ENCODE results near the gene KCNK7.
"Not testable (repeated sequence)": the region's sequence is repeated elsewhere in the genome, so short reads cannot be mapped to it uniquely, and the experiment has no call there.

Gene KCNK7

GRCh38 chr11:65573391-65574079, 22.1 kb downstream of the KCNK7 start:
- DNase-seq (ENCODE audit: low read depth) = no peak

DNA sequence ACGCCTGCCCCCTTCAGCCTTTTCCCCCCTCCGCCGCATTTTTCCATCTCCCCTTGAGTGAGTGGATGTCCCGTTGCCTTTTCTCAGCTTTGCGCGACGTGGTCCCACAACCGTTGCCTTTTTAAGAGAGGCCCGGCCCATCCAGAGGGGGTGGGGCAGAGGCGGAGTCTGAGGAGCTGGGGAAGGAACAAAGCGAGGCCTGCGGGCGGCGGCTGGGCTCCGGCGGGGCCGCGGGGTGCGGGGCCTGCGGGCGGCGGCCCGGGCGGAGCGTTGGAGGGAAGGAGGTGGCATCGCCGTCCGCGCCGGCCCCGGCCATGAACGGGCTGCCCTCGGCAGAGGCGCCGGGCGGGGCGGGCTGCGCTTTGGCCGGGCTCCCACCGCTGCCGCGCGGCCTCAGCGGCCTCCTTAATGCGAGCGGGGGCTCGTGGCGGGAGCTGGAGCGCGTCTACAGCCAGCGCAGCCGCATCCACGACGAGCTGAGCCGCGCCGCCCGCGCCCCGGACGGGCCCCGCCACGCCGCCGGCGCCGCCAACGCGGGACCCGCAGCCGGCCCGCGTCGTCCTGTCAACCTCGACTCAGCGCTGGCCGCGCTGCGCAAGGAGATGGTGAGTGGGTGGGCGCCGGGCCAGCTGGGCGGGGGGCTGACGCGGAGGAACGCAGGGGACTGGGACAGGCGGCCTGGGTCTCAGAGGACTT, 23.1 kb downstream of the KCNK7 start, which contains the start of gene FAM89B:
Gene FAM89B, plus strand, starts transcription at position 183 of the 696 bp plus-strand sequence. Its CDS starts 132 bp downstream, at position 315.
- peak; percentile 82 for DNase-seq (ENCODE audit: low read depth)

DNA sequence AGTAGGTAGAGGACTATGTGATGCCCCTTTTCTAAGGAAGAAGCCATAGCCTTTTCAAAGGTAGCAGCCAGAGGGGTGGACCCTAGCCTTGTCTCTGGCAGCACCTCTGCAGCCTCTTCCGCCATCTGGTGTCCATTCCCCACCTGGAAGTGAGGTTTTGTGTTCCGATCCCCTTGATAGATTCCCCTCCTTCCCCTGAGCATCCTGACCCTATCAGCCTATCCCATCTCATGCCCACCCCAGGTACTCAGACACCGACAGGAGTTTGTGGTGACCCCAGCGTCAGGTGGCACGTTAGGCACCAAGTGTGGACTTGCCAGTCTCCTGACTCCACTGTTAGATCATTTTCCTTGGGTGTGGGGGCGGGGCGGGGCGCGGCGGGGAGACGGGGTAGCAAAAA, 23.7 kb downstream of the KCNK7 start:
- no peak for DNase-seq (ENCODE audit: low read depth)

- no peak for DNase-seq (ENCODE audit: low read depth)
Measured at GRCh38 chr11:65571420-65571819, 24.2 kb downstream of the KCNK7 start.

- peak; percentile 97 for DNase-seq (ENCODE audit: low read depth)
Measured at GRCh38 chr11:65569973-65570918, 25.4 kb downstream of the KCNK7 start, which contains the start of gene ZNRD2. TSS of gene ZNRD2 (plus strand) at chr11:65570477. CDS start at chr11:65570492, 15 bp downstream.

- no peak for DNase-seq (ENCODE audit: low read depth)
Measured at GRCh38 chr11:65569164-65569972, 26.2 kb downstream of the KCNK7 start.

DNA sequence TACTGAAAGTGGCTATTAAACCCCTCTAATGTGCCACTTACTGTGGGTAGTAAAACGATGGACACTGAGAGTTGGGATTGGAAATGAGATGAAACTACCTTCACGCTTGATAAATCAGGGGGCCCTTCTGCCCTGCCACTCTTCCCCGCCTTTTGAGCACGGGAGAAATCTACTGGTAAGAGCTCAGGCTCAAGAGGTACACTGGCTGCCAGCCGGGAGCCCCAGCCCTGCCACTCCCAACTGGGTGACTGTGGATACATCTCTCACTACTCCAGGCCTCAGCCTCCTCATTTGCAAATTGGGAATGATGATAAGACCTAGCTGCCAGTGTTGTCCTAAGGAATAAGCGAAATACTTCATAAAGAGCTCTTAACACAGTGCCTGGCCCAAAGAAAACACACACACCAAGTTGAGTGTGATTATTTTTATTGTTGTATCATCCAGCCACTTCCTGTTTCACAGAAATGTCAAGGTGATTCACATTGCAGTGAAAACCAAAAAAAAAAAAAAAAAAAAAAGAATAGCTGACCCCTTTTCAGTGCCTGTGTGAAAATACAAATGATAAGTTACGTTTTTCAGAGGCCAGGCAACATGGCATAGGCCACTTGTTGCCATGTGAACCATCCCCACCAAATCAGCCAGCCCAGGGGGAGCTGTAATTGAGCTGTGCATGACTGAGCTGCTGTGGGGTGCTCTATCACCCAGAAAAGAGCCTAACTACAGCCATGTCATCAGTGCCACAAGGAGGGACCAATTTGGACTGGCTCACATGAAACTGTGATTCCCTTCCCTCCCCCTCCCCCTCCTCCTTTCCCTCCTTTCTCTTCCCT, 29.8 kb downstream of the KCNK7 start:
- no peak for DNase-seq (ENCODE audit: low read depth)

- DNase-seq (ENCODE audit: low read depth) = not testable (repeated sequence)
Measured at GRCh38 chr11:65564879-65565559, 30.6 kb downstream of the KCNK7 start.

- DNase-seq (ENCODE audit: low read depth) = no peak
Measured at GRCh38 chr11:65563601-65564000, 32.0 kb downstream of the KCNK7 start.

DNA sequence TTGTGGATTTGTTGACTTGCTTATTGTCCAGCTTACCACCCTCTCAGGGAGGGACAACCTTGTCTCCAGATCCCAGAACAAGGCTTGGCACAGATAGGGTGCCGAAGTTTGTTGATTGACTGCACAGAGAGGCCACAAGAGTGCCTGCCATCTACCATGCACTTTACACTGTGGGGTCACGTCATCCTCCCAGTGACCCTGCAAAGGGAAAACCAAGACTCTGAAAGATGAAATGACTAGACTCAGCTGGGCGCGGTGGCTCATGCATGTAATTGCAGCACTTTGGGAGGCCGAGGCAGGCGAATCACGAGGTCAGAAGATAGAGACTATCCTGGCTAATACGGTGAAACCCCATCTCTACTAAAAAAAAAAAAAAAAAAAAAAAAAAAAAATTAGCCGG, 32.8 kb downstream of the KCNK7 start:
- no peak for DNase-seq (ENCODE audit: low read depth)

DNA sequence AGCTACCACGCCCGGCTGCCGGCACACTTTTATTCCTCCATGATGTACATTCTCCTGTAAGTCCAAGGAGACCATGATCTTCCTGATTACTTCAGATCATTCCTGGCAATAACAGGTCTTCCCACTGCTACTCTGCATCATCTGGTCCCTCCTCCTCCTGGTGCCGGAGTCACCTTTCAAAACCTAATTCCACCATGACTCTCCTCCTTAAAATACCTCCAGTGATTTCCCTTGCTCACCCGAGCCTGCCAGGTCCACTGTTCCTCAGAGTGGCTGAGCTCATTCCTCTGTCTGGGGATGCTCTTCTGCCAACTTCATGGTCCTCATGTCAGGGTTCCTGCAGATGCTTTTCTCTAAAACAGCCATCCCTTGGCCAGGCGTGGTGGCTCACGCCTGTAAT, 33.6 kb downstream of the KCNK7 start:
- DNase-seq (ENCODE audit: low read depth) = no peak

GRCh38 chr11:65560555-65561418, 34.8 kb downstream of the KCNK7 start:
- DNase-seq (ENCODE audit: low read depth) = no peak

DNA sequence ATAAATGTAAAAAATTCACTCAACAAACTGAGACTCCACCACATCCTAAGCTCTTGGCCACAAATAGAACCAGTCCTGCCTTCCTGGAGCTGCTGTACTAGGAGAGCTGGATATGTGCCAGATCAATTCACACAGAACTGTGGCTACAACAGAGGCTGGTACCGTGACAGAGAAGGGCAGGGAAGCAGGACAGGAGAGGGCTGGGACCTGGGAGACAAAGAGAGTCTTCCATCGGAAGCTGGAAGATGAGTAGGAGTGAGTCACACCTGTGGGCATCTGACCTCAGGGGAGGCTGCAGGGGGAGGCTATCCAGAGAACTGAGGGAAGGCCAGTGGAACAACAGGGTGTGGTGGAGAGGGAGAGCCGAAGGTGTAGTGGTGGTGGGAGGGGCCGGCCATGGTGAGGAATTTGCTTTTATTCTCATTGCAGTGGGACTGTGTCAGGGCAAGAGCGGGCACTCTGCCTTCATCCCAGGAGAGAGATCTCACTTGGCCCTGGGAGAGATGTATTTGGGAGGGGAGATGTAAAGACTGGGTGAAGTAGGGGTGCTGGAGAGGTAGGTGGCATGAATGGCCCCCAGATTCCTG, 35.6 kb downstream of the KCNK7 start:
- no peak for DNase-seq (ENCODE audit: low read depth)

- no peak for DNase-seq (ENCODE audit: low read depth)
Measured at GRCh38 chr11:65559535-65559934, 36.1 kb downstream of the KCNK7 start.

DNA sequence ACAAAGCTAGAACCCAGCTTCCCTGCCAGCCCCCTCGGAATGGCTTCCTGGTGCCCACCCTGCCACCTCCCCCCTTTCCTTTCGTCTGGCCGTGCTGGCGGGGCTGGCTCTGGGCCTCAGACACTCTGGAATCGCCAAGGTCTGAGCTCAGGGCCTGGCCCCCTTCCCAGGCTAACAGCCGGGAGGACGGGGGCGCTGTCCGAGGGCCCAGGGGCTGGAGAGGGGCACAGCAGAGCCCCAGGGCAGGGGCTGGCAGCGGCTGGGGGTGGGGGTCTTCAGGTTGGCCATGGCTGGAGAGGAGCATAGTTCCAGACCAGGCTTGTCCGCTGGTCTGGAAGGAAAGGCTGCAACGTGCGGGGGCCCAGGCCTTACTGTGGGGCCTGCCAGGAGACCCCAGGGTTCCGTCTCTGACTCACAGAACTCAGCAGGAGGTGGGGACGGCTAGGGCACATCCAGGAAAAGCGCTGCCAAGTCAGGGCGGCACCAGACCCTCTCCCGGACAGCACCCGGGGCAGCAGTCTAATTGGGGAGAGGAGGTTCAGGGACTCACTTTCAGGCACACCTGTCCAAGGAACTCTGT, 36.6 kb downstream of the KCNK7 start:
- DNase-seq (ENCODE audit: low read depth) = no peak

- no peak for DNase-seq (ENCODE audit: low read depth)
Measured at GRCh38 chr11:65558002-65558929, 37.3 kb downstream of the KCNK7 start, which contains the start of gene LTBP3. TSS of gene LTBP3 (minus strand) at chr11:65558359. CDS start at chr11:65557959, 400 bp downstream.
